Endodermal cell (in vitro differentiated cells): ENCODE results near the gene TUBGCP2. TPM values are rescaled to one million over a fixed set of nuclear protein-coding genes. Genes with fewer than 3 reads are reported as not detected.

Source experiments
- DNase-seq: peaks from one replicate; pipeline ENCODE4 v3.0.0-alpha.2; 2017
- H3K27ac ChIP-seq: 2 replicates; pipeline ENCODE4 v1.5.1; 2013; ENCODE audit warnings: mild to moderate bottlenecking, low read depth, low read length, moderate library complexity
- H3K27me3 ChIP-seq: 2 replicates; pipeline ENCODE4 v1.6.1; 2013; ENCODE audit warnings: mild to moderate bottlenecking, low read length, moderate library complexity; ENCODE audit not compliant: insufficient read depth, control insufficient read depth, poor library complexity, severe bottlenecking
- H3K36me3 ChIP-seq: 2 replicates; pipeline ENCODE4 v1.7.0; 2013; ENCODE audit warnings: mild to moderate bottlenecking, low read length, moderate library complexity; ENCODE audit not compliant: control insufficient read depth, insufficient read depth
- H3K4me1 ChIP-seq: one replicate; pipeline ENCODE4 v1.7.0; 2013; ENCODE audit warnings: low read length; ENCODE audit not compliant: control insufficient read depth, insufficient read depth
- H3K4me3 ChIP-seq: 2 replicates; pipeline ENCODE4 v1.5.1; 2013; ENCODE audit warnings: mild to moderate bottlenecking, low read length, moderate library complexity
- H3K9ac ChIP-seq: 2 replicates; pipeline ENCODE4 v1.6.1; 2013; ENCODE audit warnings: mild to moderate bottlenecking, low read length, moderate library complexity; ENCODE audit not compliant: poor library complexity, severe bottlenecking; ENCODE audit errors: extremely low read depth
- H3K9me3 ChIP-seq: 2 replicates; pipeline ENCODE4 v1.6.1; 2013; ENCODE audit warnings: mild to moderate bottlenecking, low read length, moderate library complexity; ENCODE audit not compliant: control insufficient read depth
- H3K27ac Mint-ChIP-seq: 2 replicates; pipeline ENCODE4 v1.8.0; 2020; ENCODE audit warnings: mixed read lengths
- H3K27me3 Mint-ChIP-seq: 2 replicates; pipeline ENCODE4 v1.8.0; 2021; ENCODE audit warnings: mild to moderate bottlenecking, mixed read lengths; ENCODE audit not compliant: insufficient read depth
- H3K36me3 Mint-ChIP-seq: 2 replicates; pipeline ENCODE4 v1.8.0; 2020; ENCODE audit warnings: low read depth, mixed read lengths
- H3K4me1 Mint-ChIP-seq: 2 replicates; pipeline ENCODE4 v1.8.0; 2020; ENCODE audit warnings: mixed read lengths
- H3K4me3 Mint-ChIP-seq: 2 replicates; pipeline ENCODE4 v1.8.0; 2020; ENCODE audit warnings: mild to moderate bottlenecking, moderate library complexity, mixed read lengths
- H3K9me3 Mint-ChIP-seq: 2 replicates; pipeline ENCODE4 v1.8.0; 2020; ENCODE audit warnings: mild to moderate bottlenecking, mixed read lengths
- WGBS, 2 experiments: methylation state at CpG; one replicate each; pipeline versions ENCODE4 v1.1.5 to v1.1.7; 2013; ENCODE audit warnings: missing lambda C conversion rate in 2 of 2, mixed read lengths in 1 of 2; ENCODE audit not compliant: insufficient coverage in 1 of 2, insufficient read length in 1 of 2; 5-methylcytosine and 5-hydroxymethylcytosine counted together
- total RNA-seq, 2 donors: library from RNA; stranded (reverse); fragmentation: NEBNext Ultra II Directional in 1 of 2; extraction: Animal tissue kit (Norgen Biotek cat#: 25700) in 1 of 2; gene quantifications; 2 replicates in 1 of 2; 3 replicates in 1 of 2; pipeline ENCODE4 v1.2.1, GENCODE V29; 2021
- TF ChIP-seq, protein P1 (sequence below): fragments of 200-600 bp; sonication (generic); conservative IDR thresholded peaks from 2 replicates; pipeline ENCODE4 v1.5.0; 2021; ENCODE audit warnings: antibody characterized with exemption, mild to moderate bottlenecking

Gene TUBGCP2
- total RNA-seq, 2 donors from 2014 or later: 52.8 to 63.0 TPM

DNA sequence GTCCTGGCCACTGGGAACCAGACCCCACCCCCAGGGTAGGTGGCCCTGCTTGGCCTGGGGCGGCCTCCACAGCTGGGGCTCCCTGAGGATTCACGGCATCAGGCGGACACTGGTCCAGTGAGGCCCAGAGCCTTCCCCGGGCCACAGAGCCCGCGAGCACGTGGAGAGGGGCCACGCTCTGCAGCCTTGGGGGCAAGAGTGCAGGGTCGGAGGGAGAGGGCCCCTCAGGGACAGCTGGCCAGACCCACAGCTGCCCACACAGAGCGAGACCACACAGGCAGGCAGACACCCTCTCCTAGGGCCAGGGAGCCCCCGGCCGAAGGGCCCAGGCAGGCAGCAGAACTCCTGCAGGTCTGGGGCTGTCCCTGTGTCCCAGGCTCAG lies 60.3 kb downstream of the TUBGCP2 start:
- no peaks in the 10 kb centered on the region for H3K27me3 ChIP-seq
- H3K4me3 ChIP-seq: no peak overlapping the region
- Mint-ChIP-seq H3K9me3 (no peaks in the 10 kb centered on the region), H3K27ac (no peak overlapping the region), H3K36me3 (no peaks in the 10 kb centered on the region), H3K4me3 (no peak overlapping the region), H3K27me3 (no peaks in the 10 kb centered on the region), H3K4me1 (peaks cover 9% of the 10 kb centered on the region)
- H3K27ac ChIP-seq: no peak overlapping the region
- TF ChIP-seq, protein P1, sequence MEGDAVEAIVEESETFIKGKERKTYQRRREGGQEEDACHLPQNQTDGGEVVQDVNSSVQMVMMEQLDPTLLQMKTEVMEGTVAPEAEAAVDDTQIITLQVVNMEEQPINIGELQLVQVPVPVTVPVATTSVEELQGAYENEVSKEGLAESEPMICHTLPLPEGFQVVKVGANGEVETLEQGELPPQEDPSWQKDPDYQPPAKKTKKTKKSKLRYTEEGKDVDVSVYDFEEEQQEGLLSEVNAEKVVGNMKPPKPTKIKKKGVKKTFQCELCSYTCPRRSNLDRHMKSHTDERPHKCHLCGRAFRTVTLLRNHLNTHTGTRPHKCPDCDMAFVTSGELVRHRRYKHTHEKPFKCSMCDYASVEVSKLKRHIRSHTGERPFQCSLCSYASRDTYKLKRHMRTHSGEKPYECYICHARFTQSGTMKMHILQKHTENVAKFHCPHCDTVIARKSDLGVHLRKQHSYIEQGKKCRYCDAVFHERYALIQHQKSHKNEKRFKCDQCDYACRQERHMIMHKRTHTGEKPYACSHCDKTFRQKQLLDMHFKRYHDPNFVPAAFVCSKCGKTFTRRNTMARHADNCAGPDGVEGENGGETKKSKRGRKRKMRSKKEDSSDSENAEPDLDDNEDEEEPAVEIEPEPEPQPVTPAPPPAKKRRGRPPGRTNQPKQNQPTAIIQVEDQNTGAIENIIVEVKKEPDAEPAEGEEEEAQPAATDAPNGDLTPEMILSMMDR: no peak
- no peaks in the 10 kb centered on the region for H3K36me3 ChIP-seq
- no peak for DNase-seq
- H3K9ac ChIP-seq: no peak overlapping the region
- no peaks in the 10 kb centered on the region for H3K9me3 ChIP-seq
- 90 to 93% methylated on average over 2 to 12 of the region's 12 CpGs for WGBS, 2 experiments
- no peaks in the 10 kb centered on the region for H3K4me1 ChIP-seq

DNA sequence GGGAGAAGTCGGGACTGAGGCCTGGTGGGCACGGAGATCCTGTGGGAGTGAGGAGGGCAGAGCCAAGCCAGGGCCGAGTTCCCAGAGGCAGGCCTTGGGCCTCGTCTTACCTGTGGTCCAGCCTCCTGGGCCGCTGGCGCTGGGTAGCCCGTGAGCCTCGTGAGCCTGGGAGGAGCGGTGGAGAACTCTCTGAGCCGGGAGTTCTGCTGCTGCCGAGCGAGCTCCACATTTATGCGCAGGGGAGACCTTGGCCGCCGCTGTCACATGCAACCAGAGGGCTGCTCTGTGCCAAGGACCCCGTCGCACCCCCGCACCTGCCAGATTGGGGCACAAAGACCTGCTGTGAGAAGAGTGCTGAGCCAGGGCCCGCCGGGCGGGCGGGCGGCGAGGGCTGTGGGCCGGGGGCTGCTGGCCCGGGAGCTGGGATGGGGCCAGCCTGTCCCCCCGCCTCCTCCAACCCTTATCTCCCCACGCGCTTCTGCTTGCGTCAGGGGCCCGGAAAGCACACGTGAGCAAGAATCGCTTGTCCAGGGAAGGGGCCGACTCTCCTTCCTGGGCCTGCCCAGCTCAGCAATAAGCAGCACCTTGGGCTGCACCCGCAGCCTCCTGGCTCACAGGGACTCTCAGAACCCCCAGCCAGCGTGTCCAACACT lies 60.9 kb downstream of the TUBGCP2 start:
- TF ChIP-seq, protein P1: no peak
- Histone ChIP-seq H3K9me3 (no peaks in the 10 kb centered on the region), H3K9ac (no peak overlapping the region), H3K27me3 (no peaks in the 10 kb centered on the region), H3K27ac (no peak overlapping the region), H3K36me3 (no peaks in the 10 kb centered on the region), H3K4me1 (no peaks in the 10 kb centered on the region), H3K4me3 (no peak overlapping the region)
- Mint-ChIP-seq H3K4me3 (no peak overlapping the region), H3K36me3 (no peaks in the 10 kb centered on the region), H3K27me3 (no peaks in the 10 kb centered on the region), H3K4me1 (peaks cover 9% of the 10 kb centered on the region), H3K27ac (no peak overlapping the region), H3K9me3 (no peaks in the 10 kb centered on the region)
- WGBS, 2 experiments: 89 to 93% methylated on average over 18 to 36 of the region's 36 CpGs
- no peak for DNase-seq

DNA sequence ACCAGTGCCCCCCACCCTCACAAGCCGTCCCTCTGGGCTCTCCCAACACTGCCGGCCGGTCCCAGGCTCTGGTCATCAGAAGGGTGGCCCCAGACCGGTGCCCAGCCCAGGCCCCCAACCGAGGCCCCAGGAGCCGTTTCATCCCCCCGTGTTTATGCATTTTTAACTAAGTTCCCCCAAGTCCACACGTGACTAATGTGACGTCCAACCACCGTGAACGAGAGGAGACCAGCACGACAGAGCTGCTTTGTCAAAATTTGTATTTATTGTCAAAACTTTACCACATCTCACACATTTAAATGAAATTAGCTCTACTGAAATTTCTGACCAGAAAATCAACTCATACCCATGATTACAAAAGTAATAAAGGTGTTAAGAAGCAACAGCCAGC lies 62.4 kb downstream of the TUBGCP2 start:
- WGBS, 2 experiments: 84 to 90% methylated on average over 6 to 12 of the region's 12 CpGs

More for the DNA sequence above, 62.4 kb downstream of the TUBGCP2 start:
- no peaks in the 10 kb centered on the region for H3K4me1 ChIP-seq
- no peak overlapping the region for H3K4me3 ChIP-seq
- peaks cover 9% of the 10 kb centered on the region for H3K4me1 Mint-ChIP-seq
- H3K27me3 ChIP-seq: no peaks in the 10 kb centered on the region
- no peak overlapping the region for H3K9ac ChIP-seq
- no peaks in the 10 kb centered on the region for H3K36me3 ChIP-seq
- no peak overlapping the region for H3K4me3 Mint-ChIP-seq
- H3K27ac Mint-ChIP-seq: no peak overlapping the region
- no peaks in the 10 kb centered on the region for H3K27me3 Mint-ChIP-seq
- no peaks in the 10 kb centered on the region for H3K9me3 ChIP-seq
- no peaks in the 10 kb centered on the region for H3K9me3 Mint-ChIP-seq
- DNase-seq: no peak
- H3K27ac ChIP-seq: no peak overlapping the region
- TF ChIP-seq, protein P1: no peak
- H3K36me3 Mint-ChIP-seq: peaks cover 6% of the 10 kb centered on the region
